ENCODE results near the gene SRSF6. TPM values are rescaled to one million over a fixed set of nuclear protein-coding genes. Genes with fewer than 3 reads are reported as not detected.
A peak's percentile ranks its signal among the peaks of the same experiment; 100 is the strongest.

The SRSF6 gene
- total RNA-seq, 1 donor from 2014 or later, result 192 TPM

- TF ChIP-seq, protein P1, sequence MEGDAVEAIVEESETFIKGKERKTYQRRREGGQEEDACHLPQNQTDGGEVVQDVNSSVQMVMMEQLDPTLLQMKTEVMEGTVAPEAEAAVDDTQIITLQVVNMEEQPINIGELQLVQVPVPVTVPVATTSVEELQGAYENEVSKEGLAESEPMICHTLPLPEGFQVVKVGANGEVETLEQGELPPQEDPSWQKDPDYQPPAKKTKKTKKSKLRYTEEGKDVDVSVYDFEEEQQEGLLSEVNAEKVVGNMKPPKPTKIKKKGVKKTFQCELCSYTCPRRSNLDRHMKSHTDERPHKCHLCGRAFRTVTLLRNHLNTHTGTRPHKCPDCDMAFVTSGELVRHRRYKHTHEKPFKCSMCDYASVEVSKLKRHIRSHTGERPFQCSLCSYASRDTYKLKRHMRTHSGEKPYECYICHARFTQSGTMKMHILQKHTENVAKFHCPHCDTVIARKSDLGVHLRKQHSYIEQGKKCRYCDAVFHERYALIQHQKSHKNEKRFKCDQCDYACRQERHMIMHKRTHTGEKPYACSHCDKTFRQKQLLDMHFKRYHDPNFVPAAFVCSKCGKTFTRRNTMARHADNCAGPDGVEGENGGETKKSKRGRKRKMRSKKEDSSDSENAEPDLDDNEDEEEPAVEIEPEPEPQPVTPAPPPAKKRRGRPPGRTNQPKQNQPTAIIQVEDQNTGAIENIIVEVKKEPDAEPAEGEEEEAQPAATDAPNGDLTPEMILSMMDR (IDR thresholded peaks at IDR 0.05), result no peak
- intact Hi-C loops (cut with micrococcal nuclease), result no loop called here
- no peak overlapping the region for H3K27ac Mint-ChIP-seq
- peaks cover 38% of the 10 kb centered on the region for H3K4me1 Mint-ChIP-seq
- peaks cover 75% of the 10 kb centered on the region for H3K36me3 Mint-ChIP-seq (ENCODE audit: low read depth)
- ChIA-PET POLR2A (no interaction called here), CTCF (no interaction called here)
- H3K9me3 Mint-ChIP-seq, result no peaks in the 10 kb centered on the region
- ATAC-seq (ENCODE audit: low read depth), result no peak
- DNase-seq, result no peak
- peak overlapping the region; percentile 13 for H3K4me3 Mint-ChIP-seq
- H3K27me3 Mint-ChIP-seq, result no peaks in the 10 kb centered on the region
Measured at GRCh38 chr20:43460830-43461200, 3.1 kb downstream of the SRSF6 start.

GRCh38 chr20:43461894-43462659, 4.4 kb downstream of the SRSF6 start:
- DNase-seq (no peak), ATAC-seq (ENCODE audit: low read depth) (no peak)
- Mint-ChIP-seq H3K27me3 (no peaks in the 10 kb centered on the region), H3K9me3 (no peaks in the 10 kb centered on the region), H3K27ac (no peak overlapping the region), H3K36me3 (ENCODE audit: low read depth) (peaks cover 84% of the 10 kb centered on the region), H3K4me3 (no peak overlapping the region), H3K4me1 (peaks cover 33% of the 10 kb centered on the region)
- TF ChIP-seq, protein P1 (IDR thresholded peaks at IDR 0.05), result no peak
- POLR2A ChIA-PET, result no interaction called here
- intact Hi-C loops (cut with micrococcal nuclease), result no loop called here
- CTCF ChIA-PET, result no interaction called here

DNA sequence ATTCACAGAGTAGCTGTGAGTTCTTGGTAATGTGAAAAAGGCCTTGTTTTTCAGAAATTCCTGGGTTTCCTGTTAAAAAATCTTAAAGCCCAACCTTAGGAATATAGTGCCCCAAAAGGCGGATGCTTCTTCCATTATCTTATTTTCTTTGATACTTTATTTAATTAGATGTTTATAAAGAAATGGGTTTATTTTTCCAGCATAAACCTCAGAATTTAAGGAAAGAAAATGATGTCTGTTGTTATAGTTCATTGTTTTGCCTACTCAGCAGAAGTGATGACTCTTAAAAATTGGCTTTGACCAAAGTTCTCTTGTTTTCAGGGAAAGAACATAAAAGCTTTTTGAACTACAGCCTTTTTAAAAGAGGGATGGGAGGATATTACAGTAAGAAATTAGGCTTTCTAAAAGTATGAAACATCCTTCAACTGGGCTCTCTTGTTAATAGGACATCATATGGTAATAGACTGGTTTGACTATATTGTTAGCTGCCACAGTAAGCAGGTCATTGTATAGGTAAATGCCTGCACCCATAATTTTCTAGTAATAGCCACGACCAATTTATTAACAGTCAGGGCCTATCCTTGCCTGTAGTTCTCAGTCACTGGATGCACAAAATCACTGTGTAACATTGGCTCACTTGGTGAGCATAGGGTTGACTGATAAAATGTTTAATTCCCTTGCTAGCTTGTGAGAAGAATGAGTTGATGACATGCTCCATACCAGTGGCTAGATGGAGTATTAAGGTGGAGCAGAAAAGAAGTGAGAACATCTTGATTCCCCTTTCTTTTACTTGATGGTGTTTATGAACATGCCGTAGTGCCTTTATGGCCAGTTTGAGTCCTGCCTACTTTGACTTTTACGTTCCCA, 5.2 kb downstream of the SRSF6 start:
- H3K27me3 Mint-ChIP-seq, result no peaks in the 10 kb centered on the region
- intact Hi-C loops (cut with micrococcal nuclease), result no loop called here
- H3K27ac Mint-ChIP-seq, result no peak overlapping the region
- DNase-seq (no peak), ATAC-seq (ENCODE audit: low read depth) (no peak)
- H3K36me3 Mint-ChIP-seq (ENCODE audit: low read depth), result peaks cover 81% of the 10 kb centered on the region
- ChIA-PET CTCF (no interaction called here), POLR2A (interaction anchor here (0.6 kb wide), 1 partner anchor 270 kb away, joined by 3 read pairs; no protein-coding TSS in a partner anchor)
- H3K9me3 Mint-ChIP-seq, result no peaks in the 10 kb centered on the region
- TF ChIP-seq, protein P1 (IDR thresholded peaks at IDR 0.05), result no peak
- H3K4me1 Mint-ChIP-seq, result peaks cover 33% of the 10 kb centered on the region
- no peak overlapping the region for H3K4me3 Mint-ChIP-seq

GRCh38 chr20:43463527-43464218, 6.0 kb downstream of the SRSF6 start:
- intact Hi-C loops (cut with micrococcal nuclease), result no loop called here
- H3K27ac Mint-ChIP-seq, result no peak overlapping the region
- no peak overlapping the region for H3K4me3 Mint-ChIP-seq
- H3K4me1 Mint-ChIP-seq, result peaks cover 32% of the 10 kb centered on the region
- no peaks in the 10 kb centered on the region for H3K27me3 Mint-ChIP-seq
- ATAC-seq (ENCODE audit: low read depth), result no peak
- TF ChIP-seq, protein P1 (IDR thresholded peaks at IDR 0.05), result no peak
- POLR2A ChIA-PET, result no interaction called here
- CTCF ChIA-PET, result no interaction called here
- DNase-seq, result no peak
- no peaks in the 10 kb centered on the region for H3K9me3 Mint-ChIP-seq
- H3K36me3 Mint-ChIP-seq (ENCODE audit: low read depth), result peaks cover 82% of the 10 kb centered on the region
